ENCODE measurements around the gene GALNT10.

GRCh38 chr5:154459015-154459414 is 268.5 kb downstream of the GALNT10 start:
- TF ChIP-seq ZBTB33 (CRISPR knock-in tag; IDR thresholded peaks at IDR 0.05): no peak
- TF ChIP-seq MAX (CRISPR knock-in tag; IDR thresholded peaks at IDR 0.05): no peak
- no peak for TF ChIP-seq NFIC (IDR thresholded peaks at IDR 0.05)
- no peak for TF ChIP-seq CTCF (IDR thresholded peaks at IDR 0.05 in 2 of 3, conservative IDR thresholded peaks at IDR 0.05 in 1 of 3; ENCODE audit: insufficient read depth in 2 of 3, low read depth in 1 of 3, low read length in 3 of 3)
- no peak for TF ChIP-seq ZNF311 (CRISPR knock-in tag; IDR thresholded peaks at IDR 0.05)
- no peak for TF ChIP-seq SMAD3 (CRISPR knock-in tag; conservative IDR thresholded peaks at IDR 0.05)
- no peak for TF ChIP-seq ZNF384 (IDR thresholded peaks at IDR 0.05; ENCODE audit: low read depth, low read length)
- no peak for TF ChIP-seq NR2C1 (IDR thresholded peaks at IDR 0.05)
- no peak for TF ChIP-seq NR2C1 (tag; IDR thresholded peaks at IDR 0.05)
- no peak for TF ChIP-seq CHD1 (IDR thresholded peaks at IDR 0.05; ENCODE audit: low read length)

All from K562 (cell line).